Motor neuron (in vitro differentiated cells): ENCODE data around the gene RCL1. TPM values are rescaled to one million over a fixed set of nuclear protein-coding genes. Genes with fewer than 3 reads are reported as not detected.
A peak's percentile ranks its signal among the peaks of the same experiment; 100 is the strongest.
"Not testable (repeated sequence)": the region's sequence is repeated elsewhere in the genome, so short reads cannot be mapped to it uniquely, and the experiment has no call there.

Source experiments
- ATAC-seq, 8 experiments: fragments of 200-7000 bp; cut with Tn5 transposase; replicated peaks in 6 of 8; 2 replicates each; pipeline ENCODE4 v1.8.0; 2021; ENCODE audit warnings: mild to moderate bottlenecking in 8 of 8, moderate library complexity in 8 of 8
- H3K27ac ChIP-seq, 2 donors: fragments of 250-450 bp; sonication (Bioruptor Pico); 2 replicates each; pipeline ENCODE4 v1.9.0; 2021; ENCODE audit warnings: antibody characterized with exemption in 2 of 2, mild to moderate bottlenecking in 2 of 2, moderate library complexity in 1 of 2
- H3K4me1 ChIP-seq, 2 donors: fragments of 250-450 bp; sonication (Bioruptor Pico); replicated peaks in 1 of 2; 2 replicates each; pipeline ENCODE4 v1.6.1; 2021; ENCODE audit warnings: antibody characterized with exemption in 2 of 2, mild to moderate bottlenecking in 2 of 2, moderate library complexity in 1 of 2
- H3K4me3 ChIP-seq, 5 donors: fragments of 250-450 bp; sonication (Bioruptor Pico); 2 replicates each; pipeline ENCODE4 v1.9.0; 2021; ENCODE audit warnings: antibody characterized with exemption in 5 of 5, mild to moderate bottlenecking in 5 of 5, moderate library complexity in 4 of 5
- WGBS, 10 experiments: fragments of 450-650 bp; shearing (Covaris generic); methylation state at CpG; one replicate each; pipeline ENCODE4 v1.0.0; 2022; 5-methylcytosine and 5-hydroxymethylcytosine counted together
- in situ Hi-C, 9 experiments: fragments of 400-800 bp; cut with MboI; loops; one replicate each; pipeline ENCODE4 v1.15.0; 2021; ENCODE audit warnings: low sequenced_read_pairs in 9 of 9, low pct_unique_long_range_greater_than_20kb in 2 of 9; ENCODE audit not compliant: unreplicated experiment in 9 of 9
- total RNA-seq, 8 experiments: library from RNA; unstranded; fragments of 300-600 nt; gene quantifications; 2 replicates each; pipeline versions ENCODE4 v1.2.3 to v1.2.4, GENCODE V29; 2022

RCL1 gene
- total RNA-seq, 8 experiments from 2014 or later: 10.3 to 27.7 (median 18.6) TPM

DNA sequence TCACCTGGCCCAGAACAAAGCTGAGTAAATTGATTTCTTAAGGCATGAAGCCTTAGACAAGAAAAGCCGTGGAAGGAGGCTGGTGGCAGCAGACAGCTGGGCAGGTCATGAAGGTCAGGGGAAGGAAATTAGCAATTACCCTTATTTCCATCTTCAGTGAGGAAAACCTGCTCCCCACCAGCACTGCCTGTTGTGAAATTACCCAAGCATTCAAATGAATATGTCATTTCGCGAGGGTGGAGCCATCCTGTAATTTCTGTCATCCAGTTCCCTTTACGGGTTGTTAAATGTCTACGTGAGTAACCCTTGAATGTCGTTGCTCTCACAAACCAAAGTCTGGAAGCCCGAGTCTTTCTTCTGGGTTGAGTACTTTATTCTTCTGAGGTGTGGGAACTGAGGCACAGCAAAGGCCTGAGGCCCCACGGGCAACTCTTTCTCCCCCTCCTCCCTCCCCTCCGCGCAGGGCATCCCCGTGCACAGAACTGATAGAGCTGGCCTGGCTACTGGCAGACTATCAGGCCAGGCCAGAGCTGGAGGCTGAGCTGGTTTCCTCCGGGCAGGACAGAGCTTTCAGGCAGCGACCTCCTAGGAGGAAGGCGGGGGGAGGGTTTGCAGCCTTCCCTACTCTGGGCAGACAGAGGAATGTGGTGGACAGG lies 29.7 kb upstream of the RCL1 start:
- in situ Hi-C loops: loop anchor here in 6 of 9 experiments (10.0 to 25.0 kb wide), 5 partner anchors 212 to 824 kb away; partner anchors contain the start of genes JAK2 (in 2 of the 6), INSL6 (in 1 of the 6) and PLGRKT (in 1 of the 6)
- 0 to 80% (median 26%) methylated on average over 1 to 5 of the region's 14 CpGs; no CpG with 5 or more reads in 2 of the 10 experiments for WGBS, 10 experiments
- H3K27ac ChIP-seq: no peak overlapping the region
- H3K4me1 ChIP-seq: peaks cover 7 to 9% of the 10 kb centered on the region in 2 donors
- no peak overlapping the region for H3K4me3 ChIP-seq
- ATAC-seq: peak; percentile 86 to 97 (median 94)

DNA sequence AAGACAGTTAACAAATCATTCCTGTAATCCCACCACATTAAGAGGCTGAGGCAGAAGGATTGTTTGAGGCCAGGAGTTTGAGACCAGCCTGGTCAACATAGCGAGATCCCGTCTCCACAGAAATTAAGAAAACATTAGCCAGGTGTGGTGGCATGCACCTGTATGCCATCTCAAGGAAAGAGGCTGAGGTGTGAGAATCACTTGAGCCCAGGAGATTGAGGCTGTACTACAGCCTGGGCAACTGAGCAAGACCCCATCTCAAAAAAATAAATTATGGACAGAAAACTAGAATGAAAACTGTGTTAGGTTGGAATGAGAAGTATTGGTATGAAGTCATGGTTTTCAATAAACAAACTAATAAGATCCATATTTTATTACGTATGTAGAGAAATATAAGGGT lies 28.7 kb upstream of the RCL1 start:
- WGBS, 10 experiments: 0 to 86% (median 50%) methylated on average over 1 to 3 of the region's 3 CpGs; no CpG with 5 or more reads in 3 of the 10 experiments
- in situ Hi-C loops: loop anchor here in 6 of 9 experiments (10.0 to 25.0 kb wide), 5 partner anchors 211 to 823 kb away; partner anchors contain the start of genes JAK2 (in 2 of the 6), INSL6 (in 1 of the 6) and PLGRKT (in 1 of the 6)

DNA sequence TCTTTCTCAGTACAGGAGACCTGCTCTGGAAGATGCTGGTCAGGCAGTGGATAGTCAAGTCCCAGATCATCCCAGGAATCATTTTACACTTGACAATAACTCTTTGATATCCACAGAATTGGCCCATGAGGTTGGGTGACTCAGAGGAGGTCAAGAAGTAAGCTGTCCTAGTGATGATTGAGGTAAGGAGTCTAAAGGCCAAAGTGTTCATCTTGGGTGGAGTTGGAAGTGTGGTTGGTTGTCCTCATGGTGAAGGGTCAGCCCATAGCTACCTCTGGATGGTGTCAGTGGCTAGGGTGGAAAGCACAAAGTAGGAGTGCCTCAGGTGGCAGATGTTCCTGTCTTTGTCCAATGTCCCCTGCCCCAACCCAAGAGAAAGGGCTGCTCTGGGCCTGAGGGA lies 24.1 kb upstream of the RCL1 start:
- Histone ChIP-seq H3K27ac (no peak overlapping the region), H3K4me1 (no peaks in the 10 kb centered on the region), H3K4me3 (no peak overlapping the region)
- in situ Hi-C loops: loop anchor here in 6 of 9 experiments (10.0 to 25.0 kb wide), 5 partner anchors 206 to 819 kb away; partner anchors contain the start of genes JAK2 (in 2 of the 6), INSL6 (in 1 of the 6) and PLGRKT (in 1 of the 6)
- ATAC-seq: no peak

More for the DNA sequence above, 28.7 kb upstream of the RCL1 start:
- Histone ChIP-seq H3K27ac (no peak overlapping the region), H3K4me1 (peaks cover 7% of the 10 kb centered on the region in 2 donors), H3K4me3 (no peak overlapping the region)
- no peak for ATAC-seq

DNA sequence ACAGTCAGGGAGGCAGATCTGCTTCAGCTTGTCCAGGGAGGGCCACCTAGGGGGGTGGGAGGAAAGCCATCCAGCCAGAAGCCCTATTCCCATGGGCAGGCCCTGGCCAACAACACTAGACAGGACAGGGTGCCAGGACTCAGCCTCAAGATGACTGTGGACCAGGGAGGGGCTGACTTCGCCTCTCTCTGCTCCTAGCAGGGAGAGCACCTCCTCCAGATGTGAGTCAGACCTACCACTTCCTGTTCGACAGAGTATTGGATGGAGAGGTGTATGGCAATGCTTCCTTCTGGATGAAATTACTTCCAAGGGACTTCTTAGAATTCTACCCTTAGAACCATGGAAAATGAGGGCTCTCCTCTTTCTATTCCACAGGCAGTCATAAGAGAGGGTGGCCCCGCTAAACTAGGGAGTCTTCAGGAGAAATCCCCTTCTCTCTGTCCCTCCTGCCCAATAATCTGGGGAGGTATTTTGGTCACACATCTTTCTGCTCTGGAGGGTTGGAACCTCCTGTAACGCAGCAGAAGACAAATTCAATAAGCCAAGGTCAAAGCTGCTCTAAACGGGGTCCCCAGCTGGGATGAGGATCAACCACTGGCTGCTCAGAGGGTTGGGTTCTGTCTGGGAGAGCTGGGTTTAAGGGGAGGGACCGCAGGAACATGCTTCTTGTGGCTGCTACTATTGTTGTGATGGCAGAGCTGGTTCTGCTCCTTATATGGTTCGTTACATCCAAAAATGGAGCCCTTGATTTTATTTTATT lies 23.2 kb upstream of the RCL1 start:
- Histone ChIP-seq H3K27ac (no peak overlapping the region), H3K4me3 (no peak overlapping the region), H3K4me1 (no peaks in the 10 kb centered on the region)
- peak in 2 of 8 experiments; percentile 45 to 56 for ATAC-seq
- 50 to 100% (median 80%) methylated on average over 1 to 6 of the region's 7 CpGs; no CpG with 5 or more reads in 3 of the 10 experiments for WGBS, 10 experiments
- in situ Hi-C loops: loop anchor here in 6 of 9 experiments (10.0 to 25.0 kb wide), 5 partner anchors 205 to 818 kb away; partner anchors contain the start of genes JAK2 (in 2 of the 6), INSL6 (in 1 of the 6) and PLGRKT (in 1 of the 6)

DNA sequence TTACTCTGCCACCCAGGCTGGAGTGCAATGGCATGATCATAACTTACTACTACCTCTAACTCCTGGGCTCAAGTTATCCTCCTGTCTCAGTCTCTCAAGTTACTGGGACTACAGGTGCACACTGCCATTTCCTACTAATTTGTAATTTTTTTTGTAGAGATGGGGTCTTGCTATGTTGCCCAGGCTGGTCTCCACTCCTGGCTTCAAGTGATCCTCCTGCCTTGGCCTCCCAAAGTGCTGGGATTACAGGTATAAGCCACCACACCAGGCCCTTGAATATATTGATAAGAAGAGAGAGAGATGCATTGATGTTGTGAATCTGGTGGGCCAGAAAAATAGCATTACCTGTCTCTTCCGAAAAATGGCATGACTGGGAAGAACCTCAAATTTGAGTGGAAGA lies 21.0 kb upstream of the RCL1 start:
- 38 to 100% (median 95%) methylated on average over 1 of the region's 1 CpG; no CpG with 5 or more reads in 2 of the 10 experiments for WGBS, 10 experiments
- H3K27ac ChIP-seq: no peak overlapping the region
- no peak for ATAC-seq
- in situ Hi-C loops: loop anchor here in 6 of 9 experiments (25.0 kb wide), 4 partner anchors 216 to 816 kb away; partner anchors contain the start of genes JAK2 (in 2 of the 6), INSL6 (in 1 of the 6) and PLGRKT (in 1 of the 6)
- no peak overlapping the region for H3K4me3 ChIP-seq
- H3K4me1 ChIP-seq: no peaks in the 10 kb centered on the region

DNA sequence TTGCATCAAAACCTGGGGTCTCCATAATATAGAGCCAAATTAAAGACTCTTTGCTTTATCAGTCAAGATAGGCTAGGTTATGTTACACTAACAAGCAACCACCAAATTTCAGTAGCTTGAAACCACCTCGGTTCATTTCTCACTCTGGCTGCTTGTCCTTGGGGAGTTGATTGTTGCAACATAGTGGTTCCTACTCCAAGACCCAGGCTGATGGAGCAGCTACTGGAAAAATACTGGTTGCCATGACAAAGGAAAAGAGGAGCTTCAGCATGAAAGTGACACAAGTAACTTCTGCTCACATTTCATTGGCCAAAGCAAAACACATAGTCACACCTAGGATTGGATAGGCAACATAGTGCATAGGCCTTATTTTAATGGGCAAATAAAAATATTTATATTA lies 18.5 kb upstream of the RCL1 start:
- H3K4me1 ChIP-seq: no peaks in the 10 kb centered on the region
- H3K27ac ChIP-seq: no peak overlapping the region
- no peak overlapping the region for H3K4me3 ChIP-seq
- in situ Hi-C loops: loop anchor here in 6 of 9 experiments (25.0 kb wide), 4 partner anchors 213 to 813 kb away; partner anchors contain the start of genes JAK2 (in 2 of the 6), INSL6 (in 1 of the 6) and PLGRKT (in 1 of the 6)
- 0 to 88% (median 17%) methylated on average over 1 of the region's 1 CpG; no CpG with 5 or more reads in 3 of the 10 experiments for WGBS, 10 experiments
- no peak for ATAC-seq

DNA sequence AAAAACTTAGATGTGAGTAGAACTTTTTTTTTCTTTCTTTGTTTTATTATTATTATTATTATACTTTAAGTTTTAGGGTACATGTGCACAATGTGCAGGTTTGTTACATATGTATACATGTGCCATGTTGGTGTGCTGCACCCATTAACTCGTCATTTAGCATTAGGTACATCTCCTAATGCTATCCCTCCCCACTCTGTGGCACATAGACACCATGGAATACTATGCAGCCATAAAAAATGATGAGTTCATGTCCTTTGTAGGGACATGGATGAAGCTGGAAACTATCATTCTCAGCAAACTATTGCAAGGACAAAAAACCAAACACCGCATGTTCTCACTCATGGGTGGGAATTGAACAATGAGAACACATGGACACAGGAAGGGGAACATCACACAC lies 17.8 kb upstream of the RCL1 start:
- WGBS, 10 experiments: 100% methylated on average over 1 of the region's 2 CpGs; no CpG with 5 or more reads in 9 of the 10 experiments
- H3K4me3 ChIP-seq, H3K27ac ChIP-seq, H3K4me1 ChIP-seq, ATAC-seq: not testable (repeated sequence)
- in situ Hi-C loops: loop anchor here in 6 of 9 experiments (25.0 kb wide), 4 partner anchors 212 to 812 kb away; partner anchors contain the start of genes JAK2 (in 2 of the 6), INSL6 (in 1 of the 6) and PLGRKT (in 1 of the 6)

DNA sequence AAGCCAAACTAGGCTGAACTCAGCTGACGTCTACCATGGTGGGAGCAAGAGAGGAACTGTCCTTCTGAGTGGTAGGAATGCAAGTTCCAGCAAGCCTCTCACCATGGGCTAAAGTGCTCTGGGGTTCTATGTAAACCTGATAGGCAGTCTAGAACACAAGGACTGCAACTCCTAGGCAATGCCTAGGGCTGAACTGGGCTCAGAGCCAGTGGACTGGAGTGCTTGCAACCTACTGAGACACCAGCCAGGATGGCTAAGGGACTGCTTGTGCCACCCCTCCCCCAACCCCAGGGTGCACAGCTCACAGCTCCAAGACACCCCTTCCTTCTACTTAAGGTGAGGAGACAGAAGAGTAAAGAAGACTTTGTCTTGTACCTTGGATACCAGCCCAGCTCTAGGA lies 12.1 kb upstream of the RCL1 start:
- in situ Hi-C loops: no loop called here
- no peak for ATAC-seq
- WGBS, 10 experiments: 50 to 100% (median 100%) methylated on average over 1 of the region's 1 CpG; no CpG with 5 or more reads in 5 of the 10 experiments
- Histone ChIP-seq H3K4me3 (no peak overlapping the region), H3K4me1 (no peaks in the 10 kb centered on the region), H3K27ac (no peak overlapping the region)

DNA sequence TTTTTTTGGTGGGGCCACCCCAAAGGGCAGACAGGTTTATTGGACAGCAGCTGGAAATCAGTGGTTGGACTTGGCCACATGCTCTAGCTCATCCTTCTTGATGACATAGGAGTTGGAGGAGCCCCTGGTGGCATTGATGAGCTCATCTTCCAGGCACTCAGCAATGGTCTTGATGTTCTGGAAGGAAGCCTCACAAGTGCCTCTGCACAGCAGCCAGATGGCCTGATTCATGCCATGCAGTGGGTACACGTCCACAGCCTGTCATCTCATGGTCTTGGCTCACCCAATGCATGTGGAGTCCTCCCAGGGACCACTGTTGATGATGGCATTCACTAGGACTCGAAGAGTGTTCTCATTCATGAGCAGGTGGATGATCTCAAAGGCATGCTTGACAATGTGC lies 11.3 kb upstream of the RCL1 start:
- Histone ChIP-seq H3K4me1 (no peaks in the 10 kb centered on the region), H3K27ac (no peak overlapping the region), H3K4me3 (no peak overlapping the region)
- 0 to 60% (median 40%) methylated on average over 1 to 2 of the region's 2 CpGs; no CpG with 5 or more reads in 7 of the 10 experiments for WGBS, 10 experiments
- no peak for ATAC-seq
- in situ Hi-C loops: no loop called here

DNA sequence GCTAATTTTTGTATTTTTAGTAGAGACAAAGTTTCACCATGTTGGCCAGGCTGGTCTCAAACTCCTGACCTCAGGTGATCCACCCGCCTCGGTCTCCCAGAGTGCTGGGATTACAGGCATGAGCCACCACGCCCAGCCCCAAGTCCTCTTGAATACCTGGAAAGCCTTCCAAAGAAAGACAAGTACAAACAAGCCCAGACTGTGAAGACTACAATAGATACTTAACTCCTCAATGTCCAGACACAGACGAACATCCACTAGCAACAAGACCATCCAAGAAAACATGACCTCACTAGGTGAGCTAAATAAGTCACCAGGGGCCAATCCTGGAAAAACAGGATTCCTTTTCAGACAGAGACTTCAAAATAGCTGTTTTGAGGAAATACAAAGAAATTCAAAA lies 9.6 kb upstream of the RCL1 start:
- H3K4me1 ChIP-seq, in situ Hi-C loops, ATAC-seq, H3K4me3 ChIP-seq, H3K27ac ChIP-seq: not testable (repeated sequence)
- 20 to 92% (median 55%) methylated on average over 1 to 4 of the region's 4 CpGs; no CpG with 5 or more reads in 4 of the 10 experiments for WGBS, 10 experiments

DNA sequence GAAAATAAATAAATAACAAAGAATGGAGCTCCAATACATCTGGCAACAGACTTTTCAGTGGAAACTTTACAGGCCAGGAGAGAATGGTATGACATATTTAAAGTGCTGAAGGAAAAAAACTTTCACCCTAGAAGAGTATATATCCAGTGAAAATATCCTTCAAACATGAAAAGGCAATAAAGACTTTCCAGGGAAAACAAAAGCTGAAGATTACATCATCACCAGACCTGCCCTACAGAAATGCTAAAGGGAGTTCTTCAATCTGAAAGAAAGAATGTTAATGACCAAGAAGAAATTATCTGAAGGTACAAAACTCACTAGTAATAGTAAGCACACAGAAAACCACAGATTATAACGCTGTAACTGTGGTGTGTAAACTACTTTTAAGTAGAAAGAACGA lies 8.3 kb upstream of the RCL1 start:
- H3K4me1 ChIP-seq: no peaks in the 10 kb centered on the region
- 43 to 94% (median 75%) methylated on average over 1 to 2 of the region's 2 CpGs for WGBS, 10 experiments
- in situ Hi-C loops: no loop called here
- H3K4me3 ChIP-seq: no peak overlapping the region
- peak in 1 of 8 experiments; percentile 40 for ATAC-seq
- no peak overlapping the region for H3K27ac ChIP-seq

DNA sequence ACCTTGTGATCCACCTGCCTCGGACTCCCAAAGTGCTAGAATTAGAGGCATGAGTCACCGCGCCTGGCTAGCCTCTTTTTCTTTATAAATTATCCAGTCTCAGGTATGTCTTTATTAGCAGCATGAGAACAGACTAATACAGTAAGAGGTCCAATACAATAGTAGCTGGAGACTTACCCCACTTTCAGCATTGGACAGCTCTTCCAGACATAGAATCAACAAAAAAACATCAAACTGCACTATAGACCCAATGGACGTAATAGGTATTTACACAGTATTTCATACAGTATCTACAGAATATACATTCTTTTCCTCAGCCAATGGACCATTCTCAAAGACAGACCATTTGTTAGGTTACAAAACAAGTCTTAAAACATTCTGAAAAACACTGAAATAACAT lies 6.1 kb upstream of the RCL1 start:
- Histone ChIP-seq H3K4me1 (no peaks in the 10 kb centered on the region), H3K27ac (no peak overlapping the region), H3K4me3 (no peak overlapping the region)
- no peak for ATAC-seq
- in situ Hi-C loops: no loop called here
- WGBS, 10 experiments: 86 to 100% (median 100%) methylated on average over 1 to 4 of the region's 4 CpGs; no CpG with 5 or more reads in 3 of the 10 experiments
